Hindlimb muscle (tissue), 1 donor: ENCODE results near the gene NAPG. TPM values are rescaled to one million over a fixed set of nuclear protein-coding genes. Genes with fewer than 3 reads are reported as not detected.
"Not testable (repeated sequence)": the region's sequence is repeated elsewhere in the genome, so short reads cannot be mapped to it uniquely, and the experiment has no call there.

Experiments
- DNase-seq: peaks from one replicate; pipeline ENCODE4 v3.0.0-alpha.2; 2013
- polyA plus RNA-seq: library from polyadenylated mRNA; unstranded; fragments of 120-200 nt; gene quantifications from one replicate; pipeline ENCODE4 v1.2.1, GENCODE V29; 2013; ENCODE audit not compliant: insufficient read length

NAPG gene
- polyA plus RNA-seq, 1 donor, result 15.2 TPM

GRCh38 chr18:10585260-10585659, 59.4 kb downstream of the NAPG start:
- DNase-seq, result no peak

DNA sequence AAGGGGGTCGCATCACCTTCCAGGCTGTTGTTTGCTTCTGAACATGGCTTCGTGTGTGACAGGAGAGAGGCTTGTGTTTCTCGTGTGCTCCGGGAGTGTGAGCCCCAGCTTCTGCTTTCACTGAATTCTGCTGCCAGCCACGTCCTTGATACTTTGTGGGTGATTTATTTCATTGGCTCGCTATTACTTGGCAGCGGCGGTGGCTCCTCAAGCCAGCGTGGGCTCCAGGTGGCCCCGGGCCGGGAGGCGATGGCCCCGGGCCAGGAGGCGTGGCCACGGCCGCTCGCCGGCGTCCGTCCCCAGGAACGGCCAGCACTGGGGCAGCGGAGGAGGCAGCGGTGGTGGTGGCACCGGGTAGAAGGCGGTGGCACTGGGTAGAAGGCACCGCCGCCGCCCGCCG, 63.1 kb downstream of the NAPG start:
- DNase-seq, result no peak

- DNase-seq, result no peak
Measured at GRCh38 chr18:10590412-10590811, 64.6 kb downstream of the NAPG start.

DNA sequence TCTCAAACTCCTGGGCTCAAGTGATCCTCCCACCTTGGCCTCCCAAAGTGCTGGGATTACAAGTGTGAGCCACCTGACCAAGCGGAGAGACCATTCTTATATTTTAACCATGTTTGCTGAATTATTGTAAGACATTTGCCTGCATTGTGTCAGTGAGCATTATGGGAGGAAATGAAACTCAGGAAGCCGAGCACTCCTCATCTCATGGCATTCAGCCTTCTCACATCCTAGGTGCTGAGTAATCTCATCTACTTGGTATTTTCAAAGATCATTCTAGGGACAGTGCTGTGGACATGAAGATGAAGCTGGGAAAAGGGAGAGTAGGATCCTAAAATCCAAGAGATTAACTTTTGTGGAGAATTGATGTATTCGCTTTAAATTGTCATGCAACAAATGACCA, 66.1 kb downstream of the NAPG start:
- DNase-seq, result no peak

- not testable (repeated sequence) for DNase-seq
Measured at GRCh38 chr18:10593366-10594022, 67.7 kb downstream of the NAPG start.

GRCh38 chr18:10595917-10596316, 70.1 kb downstream of the NAPG start:
- not testable (repeated sequence) for DNase-seq

DNA sequence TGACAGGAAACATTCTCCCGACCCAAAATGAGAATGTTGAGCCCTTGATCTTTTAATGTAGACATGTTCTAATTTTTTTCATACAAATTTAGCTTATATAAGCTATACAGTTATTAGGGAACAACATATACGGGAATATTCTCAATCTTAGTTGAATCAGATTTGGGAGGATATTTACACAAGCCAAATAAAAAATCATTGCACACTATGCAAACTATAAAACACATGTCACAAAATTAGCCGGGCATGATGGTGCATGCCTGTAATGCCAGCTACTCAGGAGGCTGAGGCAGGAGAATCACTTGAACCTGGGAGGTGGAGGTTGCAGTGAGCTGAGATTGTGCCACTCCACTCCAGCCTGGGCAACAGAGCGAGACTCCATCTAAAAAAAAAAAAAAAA, 71.9 kb downstream of the NAPG start:
- not testable (repeated sequence) for DNase-seq

GRCh38 chr18:10600701-10601100, 74.9 kb downstream of the NAPG start:
- not testable (repeated sequence) for DNase-seq

Other genes with a start within 250 kb of the NAPG start
- gene APCDD1, start 71.4 kb upstream of the NAPG start, polyA plus RNA-seq, result 11.1 TPM